CD4-positive, alpha-beta T cell treated with Interleukin-4 for 1 hour (primary cell): Measurements from ENCODE around the gene RAB11FIP4.

Experiments
- DNase-seq, 2 donors: peaks; one replicate each; pipeline ENCODE4 v3.0.0-alpha.2; 2020 to 2022

The RAB11FIP4 gene

GRCh38 chr17:31412511-31412910 lies 21.0 kb downstream of the RAB11FIP4 start:
- DNase-seq = no peak

GRCh38 chr17:31413081-31413799 lies 21.8 kb downstream of the RAB11FIP4 start:
- DNase-seq = no peak

GRCh38 chr17:31413874-31414549 lies 22.5 kb downstream of the RAB11FIP4 start:
- no peak for DNase-seq

GRCh38 chr17:31414550-31414918 lies 23.1 kb downstream of the RAB11FIP4 start:
- no peak for DNase-seq

GRCh38 chr17:31415004-31415454 lies 23.6 kb downstream of the RAB11FIP4 start:
- DNase-seq = peak in 1 of 2 donors; percentile 35

GRCh38 chr17:31415640-31416502 lies 24.4 kb downstream of the RAB11FIP4 start:
- no peak for DNase-seq

GRCh38 chr17:31416503-31416923 lies 25.0 kb downstream of the RAB11FIP4 start:
- DNase-seq = no peak

GRCh38 chr17:31417051-31417792 lies 25.7 kb downstream of the RAB11FIP4 start:
- DNase-seq = no peak

- no peak for DNase-seq
Measured at GRCh38 chr17:31418773-31419350, 27.4 kb downstream of the RAB11FIP4 start.

GRCh38 chr17:31422443-31422842 lies 31.0 kb downstream of the RAB11FIP4 start:
- DNase-seq = no peak

GRCh38 chr17:31424944-31425281 lies 33.4 kb downstream of the RAB11FIP4 start:
- no peak for DNase-seq

GRCh38 chr17:31425282-31426040 lies 34.0 kb downstream of the RAB11FIP4 start:
- DNase-seq = no peak

GRCh38 chr17:31427684-31428083 lies 36.2 kb downstream of the RAB11FIP4 start:
- no peak for DNase-seq

- no peak for DNase-seq
Measured at GRCh38 chr17:31428111-31428510, 36.6 kb downstream of the RAB11FIP4 start.

GRCh38 chr17:31428512-31428911 lies 37.0 kb downstream of the RAB11FIP4 start:
- DNase-seq = no peak

- no peak for DNase-seq
Measured at GRCh38 chr17:31431098-31431851, 39.8 kb downstream of the RAB11FIP4 start.

GRCh38 chr17:31431852-31432658 lies 40.6 kb downstream of the RAB11FIP4 start:
- no peak for DNase-seq

- DNase-seq = peak; percentile 53 to 57
Measured at GRCh38 chr17:31433091-31433790, 41.8 kb downstream of the RAB11FIP4 start.
